ENCODE results near the gene AHR.
"Not testable (repeated sequence)": the region's sequence is repeated elsewhere in the genome, so short reads cannot be mapped to it uniquely, and the experiment has no call there.

Gene AHR

GRCh38 chr7:17342756-17343155, 44.3 kb downstream of the AHR start:
- no peak for DNase-seq

DNA sequence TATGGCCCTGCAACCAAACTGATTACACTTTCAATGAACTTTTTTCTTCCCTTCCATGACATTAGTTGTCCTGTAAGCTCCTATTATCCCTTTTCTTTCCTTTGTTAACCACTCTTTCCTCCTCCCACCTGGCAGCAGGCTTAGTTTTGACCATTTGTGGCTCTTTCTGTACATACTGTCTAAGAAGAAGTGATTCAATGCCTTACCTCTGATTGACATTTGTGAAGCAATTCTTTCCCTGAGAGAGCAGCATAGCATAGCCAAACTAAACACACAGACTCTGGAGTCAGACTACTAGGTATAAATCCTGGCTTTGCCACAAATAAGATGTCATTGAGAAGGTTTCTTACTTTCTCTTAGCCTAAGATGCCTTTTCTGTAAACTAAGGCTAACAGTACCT, 48.9 kb downstream of the AHR start:
- DNase-seq: no peak

GRCh38 chr7:17348932-17349331, 50.5 kb downstream of the AHR start:
- DNase-seq: not testable (repeated sequence)

DNA sequence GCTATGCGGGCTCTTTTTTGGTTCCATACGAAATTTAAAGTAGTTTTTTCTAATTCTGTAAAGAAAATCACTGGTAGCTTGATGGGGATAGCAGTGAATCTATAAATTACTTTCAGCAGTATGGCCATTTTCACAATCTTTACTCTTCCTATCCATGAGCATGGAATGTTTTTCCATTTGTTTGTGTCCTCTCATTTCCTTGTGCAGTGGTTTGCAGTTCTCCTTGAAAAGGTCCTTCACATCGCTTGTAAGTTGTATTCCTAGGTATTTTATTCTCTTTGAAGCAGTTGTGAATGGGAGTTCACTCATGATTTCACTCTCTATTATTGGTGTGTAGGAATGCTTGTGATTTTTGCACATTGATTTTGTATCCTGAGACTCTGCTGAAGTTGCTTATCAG, 51.9 kb downstream of the AHR start:
- DNase-seq: not testable (repeated sequence)

DNA sequence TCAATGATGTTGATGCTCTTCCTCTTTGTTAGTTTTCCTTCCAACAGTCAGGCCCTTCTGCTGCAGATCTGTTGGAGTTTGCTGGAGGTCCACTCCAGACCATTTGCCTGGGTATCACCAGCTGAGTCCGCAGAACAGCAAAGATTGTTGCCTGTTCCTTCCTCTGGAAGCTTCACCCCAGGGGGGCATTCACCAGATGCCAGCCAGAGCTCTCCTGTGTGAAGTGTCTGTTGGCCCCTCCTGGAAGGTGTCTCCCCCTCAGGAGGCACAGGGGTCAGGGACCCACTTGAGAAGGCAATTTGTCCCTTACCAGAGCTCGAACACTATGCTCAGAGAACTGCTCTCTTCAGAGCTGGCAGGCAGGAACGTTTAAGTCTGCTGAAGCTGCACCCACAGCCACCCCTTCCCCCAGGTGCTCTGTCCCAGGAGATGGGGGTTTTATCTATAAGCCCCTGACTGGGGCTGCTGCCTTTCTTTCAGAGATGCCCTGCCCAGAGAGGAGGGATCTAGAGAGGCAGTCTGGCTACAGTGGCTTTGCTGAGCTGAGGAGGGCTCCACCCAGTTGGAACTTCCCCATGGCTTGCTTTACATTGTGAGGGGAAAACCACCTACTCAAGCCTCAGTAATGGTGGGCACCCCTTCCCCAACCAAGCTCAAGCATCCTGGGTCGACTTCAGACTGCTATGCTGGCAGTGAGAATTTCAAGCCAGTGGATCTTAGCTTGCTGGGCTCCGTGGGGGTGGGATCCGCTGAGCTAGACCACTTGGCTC, 55.4 kb downstream of the AHR start:
- DNase-seq: not testable (repeated sequence)

DNA sequence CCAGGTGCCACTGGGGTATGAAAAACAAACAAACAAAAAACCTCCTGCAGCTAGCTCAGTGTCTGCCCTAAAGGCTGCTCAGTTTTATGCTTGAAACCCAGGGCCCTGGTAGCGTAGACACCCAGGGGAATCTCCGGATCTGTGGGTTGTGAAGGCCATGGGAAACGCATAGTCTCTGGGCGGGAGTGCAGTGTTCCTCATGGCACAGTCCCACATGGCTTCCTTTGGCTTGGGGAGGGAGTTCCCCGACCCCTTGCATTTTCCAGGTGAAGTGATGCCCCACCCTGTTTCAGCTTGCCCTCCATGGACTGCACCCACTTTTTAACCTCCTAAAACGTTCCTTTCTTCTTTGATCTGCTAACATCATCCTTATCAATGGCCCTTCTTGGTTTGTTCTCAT, 56.0 kb downstream of the AHR start:
- DNase-seq: no peak

DNA sequence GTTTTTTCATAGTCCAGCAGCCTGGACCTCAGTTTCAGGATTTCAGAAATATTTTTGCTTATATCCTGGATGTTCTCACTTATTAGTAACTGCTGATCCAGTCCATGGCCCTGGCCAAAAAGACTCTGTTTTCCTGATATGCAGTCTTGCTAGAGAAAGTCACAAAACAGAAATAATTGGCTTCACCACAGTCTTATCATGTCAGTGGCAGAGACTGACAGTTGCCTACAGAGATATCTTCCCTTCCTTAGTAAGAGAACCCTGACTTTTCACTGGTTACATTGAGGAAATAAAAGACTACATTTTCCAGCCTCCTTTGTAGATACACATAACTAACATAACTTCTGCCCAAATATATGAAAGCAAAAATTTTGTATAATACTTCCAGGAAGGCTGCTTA, 56.6 kb downstream of the AHR start:
- no peak for DNase-seq

DNA sequence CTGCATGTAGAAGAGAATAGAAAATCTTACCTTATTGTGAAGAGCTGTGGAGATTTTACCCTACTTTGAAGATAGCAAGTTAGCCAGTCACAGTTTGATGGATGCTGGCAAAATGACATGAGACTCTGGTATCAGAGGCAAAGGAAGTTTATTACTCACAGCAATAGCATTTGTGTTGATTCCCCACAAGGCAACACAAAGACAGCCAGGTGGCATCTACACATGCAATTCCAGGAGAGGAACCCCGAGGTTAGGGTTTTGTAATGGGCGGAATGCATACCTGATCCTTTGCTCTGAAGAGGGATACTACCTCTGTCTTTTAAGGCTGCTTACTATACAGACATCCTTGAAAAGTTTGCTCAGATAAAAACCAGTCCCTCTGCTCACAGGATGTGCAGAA, 59.5 kb downstream of the AHR start:
- no peak for DNase-seq

GRCh38 chr7:17359610-17360009, 61.2 kb downstream of the AHR start:
- no peak for DNase-seq

DNA sequence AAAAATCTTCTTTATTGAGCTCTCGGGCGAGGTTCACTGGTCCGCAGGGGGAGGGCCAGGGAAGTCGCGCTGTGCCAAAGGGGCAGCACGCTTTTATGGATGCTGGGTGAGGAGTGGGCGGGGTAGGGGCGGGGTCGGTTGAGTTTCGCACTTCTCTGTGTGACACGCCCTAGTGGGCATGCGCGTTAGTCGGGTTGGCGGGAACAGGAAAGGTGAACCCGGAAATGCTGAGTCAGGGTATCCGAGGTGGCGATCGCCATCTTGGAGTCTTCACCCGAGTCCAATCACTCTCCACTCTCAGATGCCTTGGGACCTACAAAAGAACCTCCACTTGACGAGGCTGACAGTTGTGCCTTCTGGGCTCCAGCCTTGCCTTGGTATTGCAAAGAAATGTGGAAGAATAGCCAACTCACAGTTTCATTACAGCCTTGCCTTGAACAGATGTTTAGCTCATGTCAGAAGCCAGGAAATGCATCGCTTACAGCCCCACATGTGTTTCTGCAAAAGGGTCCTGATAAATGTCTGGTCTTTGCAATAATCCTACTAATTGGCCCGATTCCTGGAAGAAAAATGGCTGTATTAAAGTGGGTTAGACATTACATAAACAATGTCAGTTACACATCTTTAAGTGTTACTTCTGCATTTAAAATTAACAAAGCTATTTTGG, 64.1 kb downstream of the AHR start:
- no peak for DNase-seq

DNA sequence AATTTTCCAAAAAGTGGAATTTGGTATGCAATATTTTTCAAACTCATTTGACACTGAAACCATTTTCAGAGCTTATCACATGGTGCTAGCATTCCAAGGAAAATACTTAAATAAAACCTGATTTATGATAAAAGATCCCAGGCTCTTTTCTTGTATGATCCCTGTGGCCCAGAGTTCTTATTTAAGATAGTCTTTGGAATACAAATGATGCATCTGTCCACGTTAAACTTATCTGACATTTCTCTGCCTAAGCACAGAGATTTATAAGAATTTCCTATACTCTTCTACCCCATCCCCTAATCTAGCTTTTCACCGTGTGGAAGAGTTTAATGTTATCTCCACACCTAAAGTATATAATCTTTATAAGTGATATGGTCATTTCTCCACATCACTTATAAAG, 66.2 kb downstream of the AHR start:
- no peak for DNase-seq

GRCh38 chr7:17365775-17366174, 67.3 kb downstream of the AHR start:
- DNase-seq: no peak

- no peak for DNase-seq
Observed at GRCh38 chr7:17367502-17367901, 69.0 kb downstream of the AHR start.

DNA sequence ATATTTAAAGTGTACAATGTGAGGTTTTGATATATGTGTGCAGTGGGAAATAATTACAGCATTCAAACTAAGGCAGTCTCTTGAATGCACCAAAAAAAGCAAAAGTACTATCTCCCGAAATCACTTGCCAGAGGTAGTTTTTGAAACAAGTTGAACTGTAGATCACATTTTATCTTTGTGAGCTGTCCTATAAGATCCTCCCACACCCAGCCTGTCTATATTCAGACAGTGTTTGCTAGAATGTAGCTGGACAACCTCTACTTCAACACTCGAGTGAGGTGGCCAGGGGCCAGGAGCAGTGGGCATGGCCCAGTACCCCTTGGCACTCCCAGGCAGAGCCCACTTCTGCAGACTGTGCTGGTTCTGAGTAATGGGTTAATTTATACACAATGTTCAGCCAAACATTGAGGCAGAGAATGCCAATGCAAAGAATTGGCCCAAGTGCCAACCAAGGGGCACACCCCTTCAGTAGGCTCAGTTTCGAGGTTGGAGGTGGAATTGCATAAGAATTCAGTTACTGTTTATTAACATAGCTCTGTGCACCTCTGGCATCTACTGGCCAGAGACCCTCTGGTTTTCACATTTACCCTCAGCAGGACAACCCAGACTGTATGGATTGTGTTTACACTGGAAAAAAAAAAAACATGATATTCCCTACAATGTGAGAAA, 70.5 kb downstream of the AHR start:
- DNase-seq: no peak

- DNase-seq: no peak
Observed at GRCh38 chr7:17369691-17370426, 71.4 kb downstream of the AHR start.

- DNase-seq: no peak
Observed at GRCh38 chr7:17370901-17371585, 72.6 kb downstream of the AHR start.

DNA sequence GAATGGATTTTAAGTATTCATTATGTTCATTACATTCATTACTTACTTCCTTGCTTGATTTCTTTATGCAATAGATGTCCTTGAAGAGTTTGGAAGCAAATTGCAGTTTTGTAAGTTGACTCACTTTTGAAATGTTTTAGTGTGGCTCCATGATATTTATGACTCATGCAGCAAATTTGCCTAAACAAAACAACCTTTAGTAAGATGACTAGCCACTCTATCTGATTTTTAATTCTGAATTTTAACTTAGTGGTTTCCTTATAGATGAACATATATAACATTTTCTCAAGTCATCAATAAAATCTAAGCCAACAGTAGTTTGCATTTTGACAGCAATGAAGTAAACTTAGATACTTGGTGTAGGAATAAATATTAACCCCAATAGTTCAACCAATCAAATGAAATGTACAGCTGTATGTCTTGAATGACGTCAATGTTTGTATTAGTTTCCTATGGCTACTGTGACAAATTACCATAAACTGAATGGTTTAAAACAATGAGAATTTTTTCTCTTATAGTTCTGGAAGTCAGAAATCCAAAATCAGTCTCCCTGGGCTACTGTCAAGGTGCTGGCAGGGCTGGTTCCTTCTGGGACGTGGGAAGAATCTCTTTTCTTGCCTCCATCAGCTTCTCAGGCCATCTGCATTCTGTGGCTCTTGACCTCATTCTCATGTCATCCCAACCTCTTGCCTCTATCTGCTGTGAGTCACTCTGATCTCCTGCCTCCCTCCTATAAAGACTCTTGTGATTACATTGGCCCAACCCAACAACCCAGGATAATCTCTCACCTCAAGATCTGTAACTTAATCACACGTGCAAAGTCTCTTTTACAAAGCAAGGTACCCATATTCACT, 73.4 kb downstream of the AHR start:
- DNase-seq: no peak

DNA sequence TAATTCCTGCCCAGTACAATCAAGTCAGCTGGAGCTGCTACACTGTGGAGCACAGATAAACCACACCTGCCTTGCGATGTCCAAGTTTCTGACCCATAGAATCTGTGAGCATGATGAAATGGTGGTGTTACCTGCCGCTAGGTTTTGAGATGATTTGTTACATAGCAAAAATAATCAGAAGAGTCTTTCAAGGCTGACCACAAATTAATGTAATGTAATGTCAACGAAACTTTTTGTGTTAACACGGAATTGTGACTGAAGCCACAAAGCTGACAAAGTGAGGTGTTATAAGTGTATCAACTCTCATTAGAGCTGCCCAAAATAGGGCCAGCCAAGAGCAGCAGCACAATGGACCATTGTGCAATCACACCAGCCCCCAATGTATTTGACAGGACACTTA, 75.7 kb downstream of the AHR start:
- no peak for DNase-seq

- DNase-seq: no peak
Observed at GRCh38 chr7:17374654-17375053, 76.2 kb downstream of the AHR start.

DNA sequence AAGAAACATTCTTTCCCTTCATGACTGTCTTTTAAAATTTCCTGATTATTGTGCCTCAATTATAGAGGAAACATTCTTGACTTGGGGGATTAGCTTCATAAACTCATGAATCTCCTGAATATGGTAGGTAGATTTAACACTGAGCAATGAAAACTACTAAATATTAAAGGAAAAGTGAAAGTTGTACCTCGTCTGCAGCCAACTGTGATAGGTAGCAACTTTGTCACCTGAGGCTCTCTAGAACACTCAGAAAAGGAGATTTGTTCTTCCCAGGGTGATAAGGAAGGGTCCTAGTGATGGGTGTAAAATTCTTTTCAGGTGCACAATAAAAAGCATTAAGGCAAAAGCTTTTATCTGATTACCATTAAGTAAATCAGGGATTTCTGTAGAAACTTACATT, 78.1 kb downstream of the AHR start:
- no peak for DNase-seq

- DNase-seq: no peak
Observed at GRCh38 chr7:17380736-17381662, 82.5 kb downstream of the AHR start.
